CD4-positive, alpha-beta memory T cell (primary cell): ENCODE data around the gene GCAT. TPM values are rescaled to one million over a fixed set of nuclear protein-coding genes. Genes with fewer than 3 reads are reported as not detected.
A peak's percentile ranks its signal among the peaks of the same experiment; 100 is the strongest.

Source experiments
- CTCF ChIA-PET: fragments of 350-600 bp; sonication (Branson Sonifier 250); formaldehyde crosslinking; loops from one replicate; lab custom pipeline; 2021; ENCODE audit warnings: inconsistent platforms; ENCODE audit not compliant: partially characterized antibody; lab: Charles Lee
- POLR2A ChIA-PET: fragments of 350-600 bp; sonication (Branson Sonifier 250); formaldehyde crosslinking; loops from one replicate; lab custom pipeline; 2021; ENCODE audit not compliant: partially characterized antibody; lab: Charles Lee
- DNase-seq, 5 donors: peaks; one replicate each; pipeline versions ENCODE4 v3.0.0 to v3.0.0-alpha.2; 2020 to 2022; ENCODE audit warnings: mixed read lengths in 1 of 5
- H3K27ac ChIP-seq: one replicate; pipeline ENCODE4 v1.7.0; 2013; ENCODE audit warnings: low read depth, low read length
- H3K27me3 ChIP-seq: 2 replicates; pipeline ENCODE4 v1.7.0; 2013; ENCODE audit warnings: mild to moderate bottlenecking, low read length, moderate library complexity; ENCODE audit not compliant: insufficient read depth
- H3K36me3 ChIP-seq: 2 replicates; pipeline ENCODE4 v1.7.0; 2013; ENCODE audit warnings: mild to moderate bottlenecking, low read length, moderate library complexity; ENCODE audit not compliant: insufficient read depth
- H3K4me1 ChIP-seq: 2 replicates; pipeline ENCODE4 v1.7.0; 2013; ENCODE audit warnings: mild to moderate bottlenecking, low read length, moderate library complexity; ENCODE audit not compliant: insufficient read depth
- H3K4me3 ChIP-seq, 2 donors: one replicate each; pipeline ENCODE4 v1.7.0; 2013; ENCODE audit warnings: low read length in 2 of 2, mild to moderate bottlenecking in 1 of 2
- H3K9me3 ChIP-seq, 2 donors: one replicate each; pipeline ENCODE4 v1.7.0; 2013; ENCODE audit warnings: low read length in 2 of 2, control low read depth in 1 of 2; ENCODE audit not compliant: control insufficient read depth in 1 of 2
- H3K27ac Mint-ChIP-seq, 7 donors: one replicate each; pipeline ENCODE4 v1.8.0; 2020 to 2021; ENCODE audit warnings: mixed read lengths in 7 of 7, mild to moderate bottlenecking in 6 of 7, inconsistent platforms in 3 of 7, moderate library complexity in 3 of 7
- H3K27me3 Mint-ChIP-seq, 2 donors: one replicate each; pipeline ENCODE4 v1.8.0; 2020 to 2021; ENCODE audit warnings: mixed read lengths in 2 of 2
- H3K36me3 Mint-ChIP-seq, 2 donors: one replicate each; pipeline ENCODE4 v1.8.0; 2020 to 2021; ENCODE audit warnings: mixed read lengths in 2 of 2, inconsistent platforms in 1 of 2, mild to moderate bottlenecking in 1 of 2
- H3K4me1 Mint-ChIP-seq, 4 donors: one replicate each; pipeline ENCODE4 v1.8.0; 2020 to 2021; ENCODE audit warnings: mixed read lengths in 4 of 4, mild to moderate bottlenecking in 1 of 4
- H3K4me3 Mint-ChIP-seq, 8 donors: one replicate each; pipeline ENCODE4 v1.8.0; 2020 to 2021; ENCODE audit warnings: mixed read lengths in 8 of 8, mild to moderate bottlenecking in 7 of 8, moderate library complexity in 6 of 8, inconsistent platforms in 3 of 8
- H3K9me3 Mint-ChIP-seq, 8 donors: one replicate each; pipeline ENCODE4 v1.8.0; 2020 to 2021; ENCODE audit warnings: mixed read lengths in 8 of 8, mild to moderate bottlenecking in 5 of 8, inconsistent platforms in 3 of 8, moderate library complexity in 1 of 8
- intact Hi-C: fragments of 100-400 bp; cut with micrococcal nuclease; formaldehyde crosslinking; loops from one replicate; pipeline ENCODE4 v1.15.1; 2023
- polyA plus RNA-seq, 2 donors: library from polyadenylated mRNA; unstranded; fragments of 300-500 nt; fragmentation: Illumina TruSeq; gene quantifications; one replicate each; pipeline ENCODE4 v1.2.3, GENCODE V29; 2021
- total RNA-seq, 2 experiments: library from RNA; stranded (reverse); gene quantifications; one replicate each; pipeline ENCODE4 v1.2.3, GENCODE V29; 2021

GCAT gene
- total and polyA plus RNA-seq, 4 experiments from 2014 or later = 2.9 to 6.8 (median 3.9) TPM

DNA sequence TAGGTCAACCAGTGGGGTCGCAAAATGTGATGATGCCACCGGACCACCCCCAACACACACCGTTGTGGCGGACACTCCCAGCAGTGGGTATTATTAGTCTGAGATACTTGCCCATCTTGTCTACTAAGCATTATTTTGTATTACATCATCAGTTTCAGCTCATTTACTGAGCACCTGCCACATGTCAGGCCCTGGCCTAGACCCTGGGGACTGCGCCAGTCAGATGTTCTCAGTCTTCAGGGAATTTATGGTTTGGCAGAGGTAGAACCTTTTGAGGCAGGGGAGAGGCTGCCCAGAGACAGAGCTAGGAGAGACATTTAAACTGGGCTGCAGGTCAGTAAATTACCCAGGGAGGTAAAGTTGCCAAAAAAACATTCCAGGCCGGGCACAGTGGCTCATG lies 43.1 kb upstream of the GCAT start:
- peak overlapping the region in 1 of 7 donors; percentile 61 for H3K27ac Mint-ChIP-seq
- ChIA-PET POLR2A (no interaction called here), CTCF (no interaction called here)
- no peak for DNase-seq
- H3K9me3 ChIP-seq = no peaks in the 10 kb centered on the region
- no peaks in the 10 kb centered on the region for H3K4me1 ChIP-seq
- no peaks in the 10 kb centered on the region for H3K27me3 Mint-ChIP-seq
- H3K27me3 ChIP-seq = no peaks in the 10 kb centered on the region
- no peak overlapping the region for H3K27ac ChIP-seq
- peaks cover under 1% of the 10 kb centered on the region for H3K36me3 ChIP-seq
- no peak overlapping the region for H3K4me3 ChIP-seq
- no peaks in the 10 kb centered on the region for H3K9me3 Mint-ChIP-seq
- intact Hi-C loops = no loop called here
- no peak overlapping the region for H3K4me3 Mint-ChIP-seq
- H3K4me1 Mint-ChIP-seq = peaks cover 0 to 2% (median 0%) of the 10 kb centered on the region in 4 donors
- H3K36me3 Mint-ChIP-seq = peaks cover 10 to 26% of the 10 kb centered on the region in 2 donors

DNA sequence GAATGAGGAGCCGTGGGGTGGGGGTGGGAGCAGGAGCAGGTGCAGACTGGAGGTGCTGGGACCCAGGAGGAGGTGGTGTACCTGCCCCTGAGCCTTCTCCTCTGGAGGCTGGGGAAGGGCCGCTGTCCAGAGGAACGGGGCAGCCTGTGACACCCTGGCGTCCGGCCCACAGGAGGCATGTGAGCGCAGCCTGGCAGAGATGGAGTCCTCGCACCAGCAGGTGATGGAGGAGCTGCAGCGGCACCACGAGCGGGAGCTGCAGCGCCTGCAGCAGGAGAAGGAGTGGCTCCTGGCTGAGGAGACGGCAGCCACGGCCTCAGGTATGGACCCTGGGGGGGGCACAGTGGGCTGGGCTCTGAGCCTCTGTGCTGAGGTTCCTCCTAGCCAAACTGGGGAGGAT lies 42.2 kb upstream of the GCAT start:
- no peak overlapping the region for H3K27ac Mint-ChIP-seq
- H3K27me3 Mint-ChIP-seq = no peaks in the 10 kb centered on the region
- CTCF ChIA-PET = no interaction called here
- no peak for DNase-seq
- Histone ChIP-seq H3K36me3 (no peaks in the 10 kb centered on the region), H3K27me3 (no peaks in the 10 kb centered on the region), H3K9me3 (no peaks in the 10 kb centered on the region), H3K4me1 (no peaks in the 10 kb centered on the region), H3K4me3 (no peak overlapping the region), H3K27ac (no peak overlapping the region)
- POLR2A ChIA-PET = no interaction called here
- peaks cover 4 to 21% of the 10 kb centered on the region in 2 donors for H3K36me3 Mint-ChIP-seq
- H3K9me3 Mint-ChIP-seq = no peaks in the 10 kb centered on the region
- H3K4me3 Mint-ChIP-seq = no peak overlapping the region
- intact Hi-C loops = no loop called here
- peaks cover 0 to 2% (median 0%) of the 10 kb centered on the region in 4 donors for H3K4me1 Mint-ChIP-seq

- Mint-ChIP-seq H3K36me3 (peaks cover 4 to 21% of the 10 kb centered on the region in 2 donors), H3K4me3 (no peak overlapping the region), H3K4me1 (peaks cover 0 to 2% (median 0%) of the 10 kb centered on the region in 4 donors), H3K27ac (peak overlapping the region in 2 of 7 donors; percentile 12 to 54), H3K27me3 (no peaks in the 10 kb centered on the region), H3K9me3 (no peaks in the 10 kb centered on the region)
- Histone ChIP-seq H3K4me1 (no peaks in the 10 kb centered on the region), H3K27ac (no peak overlapping the region), H3K4me3 (no peak overlapping the region), H3K36me3 (peaks cover 2% of the 10 kb centered on the region), H3K9me3 (no peaks in the 10 kb centered on the region), H3K27me3 (no peaks in the 10 kb centered on the region)
- intact Hi-C loops = no loop called here
- ChIA-PET POLR2A (no interaction called here), CTCF (no interaction called here)
- no peak for DNase-seq
Measured at GRCh38 chr22:37765953-37766576, 41.7 kb upstream of the GCAT start.

DNA sequence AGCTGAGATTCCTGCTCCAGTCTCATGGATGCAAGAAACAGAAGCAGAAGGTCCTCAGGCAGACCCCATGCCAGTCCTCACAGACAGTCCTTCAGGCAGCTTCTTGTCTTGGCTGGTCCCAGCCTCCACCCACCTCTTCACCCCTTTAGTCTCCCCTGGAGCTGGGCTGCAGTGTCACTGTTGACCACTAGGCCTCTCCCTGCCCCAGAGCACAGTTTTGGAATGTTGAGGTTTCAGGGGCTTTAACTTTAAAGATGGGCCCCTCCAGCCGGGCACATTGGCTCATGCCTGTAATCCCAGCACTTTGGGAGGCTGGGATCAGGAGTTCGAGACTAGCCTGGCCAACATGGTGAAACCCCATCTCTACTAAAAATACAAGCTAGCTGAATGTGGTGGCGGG lies 39.5 kb upstream of the GCAT start:
- Histone ChIP-seq H3K27me3 (no peaks in the 10 kb centered on the region), H3K4me3 (no peak overlapping the region), H3K27ac (no peak overlapping the region), H3K36me3 (peaks cover 8% of the 10 kb centered on the region), H3K9me3 (no peaks in the 10 kb centered on the region), H3K4me1 (no peaks in the 10 kb centered on the region)
- Mint-ChIP-seq H3K4me3 (no peak overlapping the region), H3K4me1 (peaks cover 0 to 2% (median 0%) of the 10 kb centered on the region in 4 donors), H3K36me3 (peaks cover 9 to 20% of the 10 kb centered on the region in 2 donors), H3K9me3 (no peaks in the 10 kb centered on the region), H3K27me3 (no peaks in the 10 kb centered on the region), H3K27ac (no peak overlapping the region)
- POLR2A ChIA-PET = no interaction called here
- intact Hi-C loops = no loop called here
- no peak for DNase-seq
- CTCF ChIA-PET = interaction anchor here (2.5 kb wide), 1 partner anchor 95 kb away, joined by 5 read pairs; no protein-coding TSS in a partner anchor

DNA sequence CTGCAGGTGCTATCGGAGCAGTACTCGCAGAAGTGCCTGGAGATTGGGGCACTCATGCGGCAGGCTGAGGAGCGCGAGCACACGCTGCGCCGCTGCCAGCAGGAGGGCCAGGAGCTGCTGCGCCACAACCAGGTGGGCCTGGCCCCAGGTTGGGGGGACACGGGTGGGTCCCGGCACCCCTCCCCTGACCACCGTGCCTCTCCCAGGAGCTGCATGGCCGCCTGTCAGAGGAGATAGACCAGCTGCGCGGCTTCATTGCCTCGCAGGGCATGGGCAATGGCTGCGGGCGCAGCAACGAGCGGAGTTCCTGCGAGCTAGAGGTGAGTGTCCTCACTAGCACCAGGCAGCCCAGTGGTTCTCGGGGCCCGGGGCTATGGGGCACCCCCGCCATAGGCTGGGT lies 38.7 kb upstream of the GCAT start:
- no peak overlapping the region for H3K4me3 Mint-ChIP-seq
- no peak for DNase-seq
- no peaks in the 10 kb centered on the region for H3K27me3 Mint-ChIP-seq
- intact Hi-C loops = no loop called here
- H3K36me3 Mint-ChIP-seq = peaks cover 10 to 18% of the 10 kb centered on the region in 2 donors
- peaks cover 0 to 2% (median 0%) of the 10 kb centered on the region in 4 donors for H3K4me1 Mint-ChIP-seq
- no peak overlapping the region for H3K27ac Mint-ChIP-seq
- H3K27me3 ChIP-seq = no peaks in the 10 kb centered on the region
- no peak overlapping the region for H3K27ac ChIP-seq
- no peaks in the 10 kb centered on the region for H3K9me3 Mint-ChIP-seq
- H3K9me3 ChIP-seq = no peaks in the 10 kb centered on the region
- CTCF ChIA-PET = interaction anchor here (2.5 kb wide), 1 partner anchor 94 kb away, joined by 5 read pairs; no protein-coding TSS in a partner anchor
- peaks cover 8% of the 10 kb centered on the region for H3K36me3 ChIP-seq
- no peaks in the 10 kb centered on the region for H3K4me1 ChIP-seq
- no peak overlapping the region for H3K4me3 ChIP-seq
- POLR2A ChIA-PET = no interaction called here

DNA sequence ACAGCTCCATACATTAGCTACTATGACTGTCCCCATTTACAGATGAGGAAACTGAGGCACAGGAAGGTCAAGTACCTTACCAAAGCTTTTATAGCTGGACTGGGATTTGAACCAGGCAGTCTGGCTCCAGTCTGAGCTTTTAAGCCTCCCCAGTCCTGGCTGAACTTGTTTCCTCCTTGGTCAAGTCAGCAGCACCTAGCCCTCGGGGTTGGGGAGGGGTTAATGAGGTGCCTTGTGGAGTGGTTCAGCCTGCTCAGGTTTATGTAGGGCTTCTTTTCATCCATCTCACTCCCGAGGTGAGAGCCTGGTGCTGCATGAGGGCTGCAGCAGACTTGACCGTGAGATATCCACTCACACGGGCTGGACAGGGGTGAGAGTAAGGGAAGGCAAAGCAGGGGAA lies 36.7 kb upstream of the GCAT start:
- Mint-ChIP-seq H3K9me3 (no peaks in the 10 kb centered on the region), H3K4me3 (no peak overlapping the region), H3K36me3 (peaks cover 10 to 16% of the 10 kb centered on the region in 2 donors), H3K4me1 (peaks cover 0 to 2% (median under 1%) of the 10 kb centered on the region in 4 donors), H3K27me3 (no peaks in the 10 kb centered on the region), H3K27ac (no peak overlapping the region)
- intact Hi-C loops = no loop called here
- POLR2A ChIA-PET = no interaction called here
- Histone ChIP-seq H3K4me3 (no peak overlapping the region), H3K27ac (no peak overlapping the region), H3K9me3 (no peaks in the 10 kb centered on the region), H3K27me3 (no peaks in the 10 kb centered on the region), H3K36me3 (peaks cover 8% of the 10 kb centered on the region), H3K4me1 (no peaks in the 10 kb centered on the region)
- DNase-seq = no peak
- CTCF ChIA-PET = no interaction called here

GRCh38 chr22:37771702-37772427 lies 35.9 kb upstream of the GCAT start:
- Histone ChIP-seq H3K36me3 (peaks cover 8% of the 10 kb centered on the region), H3K27me3 (no peaks in the 10 kb centered on the region), H3K27ac (no peak overlapping the region), H3K4me1 (no peaks in the 10 kb centered on the region), H3K9me3 (no peaks in the 10 kb centered on the region), H3K4me3 (no peak overlapping the region)
- intact Hi-C loops = no loop called here
- CTCF ChIA-PET = no interaction called here
- Mint-ChIP-seq H3K27ac (no peak overlapping the region), H3K27me3 (no peaks in the 10 kb centered on the region), H3K9me3 (no peaks in the 10 kb centered on the region), H3K36me3 (peaks cover 10 to 16% of the 10 kb centered on the region in 2 donors), H3K4me3 (no peak overlapping the region), H3K4me1 (peaks cover 0 to 2% (median under 1%) of the 10 kb centered on the region in 4 donors)
- no peak for DNase-seq
- POLR2A ChIA-PET = no interaction called here
